ENCODE measurements around the gene CHMP4B. TPM values are rescaled to one million over a fixed set of nuclear protein-coding genes. Genes with fewer than 3 reads are reported as not detected.
A peak's percentile ranks its signal among the peaks of the same experiment; 100 is the strongest.

The CHMP4B gene
- total and polyA plus RNA-seq, 7 donors, result 102 to 394 (median 115) TPM

DNA sequence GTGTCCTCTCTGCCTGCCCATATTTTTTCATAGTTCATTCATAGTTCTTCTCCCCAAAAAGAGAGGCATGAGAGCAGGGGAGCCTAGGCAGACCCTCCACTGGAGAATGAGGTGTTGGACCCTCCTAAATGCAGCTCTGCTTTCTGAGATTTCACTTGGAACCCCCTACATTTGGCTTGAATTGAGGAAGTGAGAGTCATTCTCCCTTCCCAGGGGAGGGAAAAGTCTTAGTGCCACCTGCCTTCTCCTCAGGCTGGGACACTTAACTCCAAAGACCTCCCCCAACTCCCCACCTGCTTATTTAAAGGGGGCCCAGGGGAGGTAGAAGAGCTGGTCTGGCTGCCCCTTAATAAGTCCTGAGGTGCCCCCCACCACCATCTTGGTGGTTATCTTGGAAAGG is 78.2 kb downstream of the CHMP4B start:
- no peak overlapping the region for H3K4me3 ChIP-seq
- TF ChIP-seq, protein P1, sequence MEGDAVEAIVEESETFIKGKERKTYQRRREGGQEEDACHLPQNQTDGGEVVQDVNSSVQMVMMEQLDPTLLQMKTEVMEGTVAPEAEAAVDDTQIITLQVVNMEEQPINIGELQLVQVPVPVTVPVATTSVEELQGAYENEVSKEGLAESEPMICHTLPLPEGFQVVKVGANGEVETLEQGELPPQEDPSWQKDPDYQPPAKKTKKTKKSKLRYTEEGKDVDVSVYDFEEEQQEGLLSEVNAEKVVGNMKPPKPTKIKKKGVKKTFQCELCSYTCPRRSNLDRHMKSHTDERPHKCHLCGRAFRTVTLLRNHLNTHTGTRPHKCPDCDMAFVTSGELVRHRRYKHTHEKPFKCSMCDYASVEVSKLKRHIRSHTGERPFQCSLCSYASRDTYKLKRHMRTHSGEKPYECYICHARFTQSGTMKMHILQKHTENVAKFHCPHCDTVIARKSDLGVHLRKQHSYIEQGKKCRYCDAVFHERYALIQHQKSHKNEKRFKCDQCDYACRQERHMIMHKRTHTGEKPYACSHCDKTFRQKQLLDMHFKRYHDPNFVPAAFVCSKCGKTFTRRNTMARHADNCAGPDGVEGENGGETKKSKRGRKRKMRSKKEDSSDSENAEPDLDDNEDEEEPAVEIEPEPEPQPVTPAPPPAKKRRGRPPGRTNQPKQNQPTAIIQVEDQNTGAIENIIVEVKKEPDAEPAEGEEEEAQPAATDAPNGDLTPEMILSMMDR (IDR thresholded peaks at IDR 0.05), result no peak
- H3K36me3 ChIP-seq, result no peaks in the 10 kb centered on the region
- H3K4me1 ChIP-seq, result peaks cover 0 to 2% (median 0%) of the 10 kb centered on the region in 4 donors
- H3K27ac ChIP-seq, result no peak overlapping the region
- no peaks in the 10 kb centered on the region for H3K27me3 ChIP-seq
- no peaks in the 10 kb centered on the region for H3K9me3 ChIP-seq
- intact Hi-C loops (cut with DNase I), result no loop called here
- no peak for DNase-seq

DNA sequence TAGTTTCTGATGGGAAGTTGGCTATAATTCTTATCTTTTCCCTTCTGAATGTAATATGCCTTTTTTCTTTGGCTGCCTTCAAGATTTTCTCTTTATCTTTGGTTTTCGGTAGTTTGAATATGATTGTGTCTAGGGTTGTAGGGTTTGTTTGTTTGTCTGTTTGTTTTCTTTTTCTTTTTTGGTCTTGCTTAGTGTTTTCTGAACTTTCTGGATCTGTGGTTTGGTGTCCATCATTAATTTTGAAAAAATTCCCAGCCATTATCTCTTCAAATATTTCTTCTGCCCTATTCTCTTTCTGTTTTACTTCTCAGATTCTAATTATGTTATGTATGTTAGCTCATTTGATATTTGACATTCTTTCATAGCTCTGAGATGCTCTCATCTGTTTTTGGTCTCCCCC is 79.4 kb downstream of the CHMP4B start:
- TF ChIP-seq POLR2AphosphoS5 (IDR thresholded peaks at IDR 0.05) (no peak), EP300 (IDR thresholded peaks at IDR 0.05) (no peak)
- no peak overlapping the region for H3K4me3 ChIP-seq
- H3K9me3 ChIP-seq, result no peaks in the 10 kb centered on the region
- intact Hi-C loops (cut with DNase I), result no loop called here
- no peak for DNase-seq
- peaks cover 0 to 13% (median 6%) of the 10 kb centered on the region in 4 donors for H3K4me1 ChIP-seq
- 93 to 97% methylated on average over 1 of the region's 1 CpG for whole genome bisulfite sequencing, 2 donors
- H3K27me3 ChIP-seq, result no peaks in the 10 kb centered on the region
- H3K27ac ChIP-seq, result no peak overlapping the region
- H3K36me3 ChIP-seq, result no peaks in the 10 kb centered on the region

DNA sequence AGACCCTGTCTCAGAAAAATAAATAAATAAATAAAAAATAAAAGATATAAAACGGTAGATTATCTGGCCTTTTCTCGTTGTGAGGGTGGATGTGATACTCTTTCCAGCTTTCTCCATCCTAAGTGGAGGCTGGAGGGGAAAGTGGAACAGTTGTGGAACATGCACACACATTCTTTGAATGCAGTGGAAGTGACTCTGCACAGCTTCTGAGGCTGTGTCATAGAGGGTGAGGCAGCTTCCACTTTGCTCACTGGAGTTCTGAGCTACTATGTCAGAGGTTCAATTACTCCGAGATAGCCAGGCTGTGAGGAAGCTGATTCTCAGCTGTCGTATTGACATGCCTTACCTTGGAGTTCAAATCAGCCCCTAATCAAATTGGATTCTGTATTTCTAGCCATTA is 82.2 kb downstream of the CHMP4B start:
- no peaks in the 10 kb centered on the region for H3K9me3 ChIP-seq
- no peak overlapping the region for H3K4me3 ChIP-seq
- intact Hi-C loops (cut with DNase I), result no loop called here
- DNase-seq, result no peak
- H3K4me1 ChIP-seq, result peaks cover 0 to 23% (median 6%) of the 10 kb centered on the region in 4 donors
- TF ChIP-seq EP300 (IDR thresholded peaks at IDR 0.05) (no peak), POLR2AphosphoS5 (IDR thresholded peaks at IDR 0.05) (no peak), POLR2A (IDR thresholded peaks at IDR 0.05) (no peak)
- TF ChIP-seq, protein P1 (IDR thresholded peaks at IDR 0.05), result no peak
- H3K36me3 ChIP-seq, result no peaks in the 10 kb centered on the region
- no peak overlapping the region for H3K27ac ChIP-seq
- no peaks in the 10 kb centered on the region for H3K27me3 ChIP-seq
- 82 to 85% methylated on average over 4 of the region's 4 CpGs for WGBS, 2 donors

DNA sequence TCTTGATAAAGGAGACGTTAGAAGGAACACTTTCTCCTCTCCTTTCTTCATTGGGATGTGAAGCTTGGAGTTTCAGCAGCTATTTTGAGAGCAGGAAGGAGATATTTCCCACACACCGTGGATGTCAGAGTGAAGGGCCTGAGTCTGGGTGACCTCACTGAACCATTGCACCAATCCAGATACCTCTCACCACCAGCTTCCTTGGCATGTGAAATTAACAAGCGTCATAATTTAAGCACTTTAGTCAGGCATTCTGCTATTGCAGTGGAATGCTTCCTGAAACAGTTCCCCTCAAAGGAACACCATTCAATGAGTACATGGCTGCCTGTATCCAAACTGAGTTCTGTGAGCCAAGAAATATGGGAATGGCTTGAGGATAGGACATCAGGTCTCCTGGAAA is 83.7 kb downstream of the CHMP4B start:
- Histone ChIP-seq H3K9me3 (no peaks in the 10 kb centered on the region), H3K27ac (peak overlapping the region in 2 of 4 donors; percentile 15 to 16), H3K36me3 (no peaks in the 10 kb centered on the region), H3K4me1 (peaks cover 0 to 23% (median 6%) of the 10 kb centered on the region in 4 donors), H3K27me3 (no peaks in the 10 kb centered on the region), H3K4me3 (no peak overlapping the region)
- no peak for TF ChIP-seq EP300 (IDR thresholded peaks at IDR 0.05)
- peak in 1 of 4 donors; percentile 17 for TF ChIP-seq POLR2AphosphoS5 (IDR thresholded peaks at IDR 0.05)
- DNase-seq, result no peak
- intact Hi-C loops (cut with DNase I), result no loop called here
- 68 to 78% methylated on average over 3 of the region's 3 CpGs for WGBS, 2 donors

DNA sequence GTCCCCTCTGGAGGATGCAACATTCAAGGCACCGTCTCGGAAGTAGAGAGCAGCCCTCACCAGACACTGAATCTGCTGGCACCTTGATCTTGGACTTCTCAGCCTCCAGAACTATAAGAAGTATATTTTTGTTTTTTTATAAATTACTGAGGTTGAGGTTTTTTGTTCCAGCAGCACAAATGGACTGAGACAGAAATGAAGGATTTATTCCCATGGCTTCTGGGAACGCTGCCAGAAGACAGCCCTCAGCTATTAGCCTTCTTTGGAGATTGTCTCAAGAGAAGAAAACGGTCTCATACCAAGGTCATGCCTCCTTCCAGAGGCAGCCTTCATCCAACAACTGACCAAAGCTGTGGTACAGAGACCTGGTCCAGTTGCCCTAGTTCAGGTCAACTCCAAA is 85.4 kb downstream of the CHMP4B start:
- TF ChIP-seq, protein P1 (IDR thresholded peaks at IDR 0.05), result no peak
- TF ChIP-seq EP300 (IDR thresholded peaks at IDR 0.05) (no peak), POLR2A (IDR thresholded peaks at IDR 0.05) (no peak), POLR2AphosphoS5 (IDR thresholded peaks at IDR 0.05) (no peak)
- H3K27ac ChIP-seq, result no peak overlapping the region
- intact Hi-C loops (cut with DNase I), result no loop called here
- H3K36me3 ChIP-seq, result no peaks in the 10 kb centered on the region
- no peak for DNase-seq
- H3K27me3 ChIP-seq, result no peaks in the 10 kb centered on the region
- 53 to 73% methylated on average over 4 of the region's 4 CpGs for WGBS, 2 donors
- no peaks in the 10 kb centered on the region for H3K9me3 ChIP-seq
- H3K4me3 ChIP-seq, result no peak overlapping the region
- peaks cover 0 to 23% (median 6%) of the 10 kb centered on the region in 4 donors for H3K4me1 ChIP-seq

DNA sequence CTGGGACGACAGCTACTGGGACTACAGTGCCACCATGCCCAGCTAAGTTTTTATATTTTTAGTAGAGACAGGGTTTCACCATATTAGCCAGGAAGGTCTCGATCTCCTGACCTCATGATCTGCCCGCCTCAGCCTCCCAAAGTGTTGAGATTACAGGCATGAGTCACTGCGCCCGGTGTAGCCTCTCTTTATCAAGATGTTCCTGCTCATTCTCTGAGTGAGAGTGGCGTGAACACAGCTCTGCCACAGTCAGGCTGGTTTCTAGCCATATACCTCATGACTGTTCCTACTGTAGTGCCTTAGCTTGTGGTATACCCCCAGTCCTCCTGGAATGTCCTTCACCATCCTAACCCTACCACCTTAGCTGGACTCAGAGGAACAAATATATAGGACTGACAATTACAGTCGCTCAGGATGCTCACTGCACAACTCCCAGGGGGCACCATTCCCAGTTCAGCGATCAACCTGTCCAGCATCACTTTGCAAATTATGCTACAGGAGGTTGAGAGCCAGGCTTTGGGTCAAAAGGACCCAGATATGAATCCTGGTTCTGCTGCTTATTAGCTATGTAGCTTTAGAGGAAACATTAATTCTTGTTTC is 86.3 kb downstream of the CHMP4B start:
- WGBS, 2 donors, result 70 to 88% methylated on average over 8 of the region's 8 CpGs
- no peak for TF ChIP-seq EP300 (IDR thresholded peaks at IDR 0.05)
- TF ChIP-seq, protein P1 (IDR thresholded peaks at IDR 0.05), result no peak
- no peak for TF ChIP-seq POLR2AphosphoS5 (IDR thresholded peaks at IDR 0.05)
- TF ChIP-seq POLR2A (IDR thresholded peaks at IDR 0.05), result no peak
- Histone ChIP-seq H3K27ac (no peak overlapping the region), H3K4me1 (peaks cover 0 to 23% (median 6%) of the 10 kb centered on the region in 4 donors), H3K9me3 (no peaks in the 10 kb centered on the region), H3K4me3 (no peak overlapping the region), H3K27me3 (no peaks in the 10 kb centered on the region), H3K36me3 (no peaks in the 10 kb centered on the region)
- intact Hi-C loops (cut with DNase I), result no loop called here
- DNase-seq, result no peak

Measured in sigmoid colon (tissue), 7 donors.